HFFc6 (cell line): ENCODE data around the gene ADAP2. TPM values are rescaled to one million over a fixed set of nuclear protein-coding genes. Genes with fewer than 3 reads are reported as not detected.

Experiments
- DNase-seq: peaks from one replicate; pipeline ENCODE4 v3.0.0-alpha.2; 2018
- H3K27ac Mint-ChIP-seq: 2 replicates; pipeline ENCODE4 v1.8.0; 2020; ENCODE audit warnings: mild to moderate bottlenecking, mixed read lengths
- H3K27me3 Mint-ChIP-seq: 2 replicates; pipeline ENCODE4 v1.8.0; 2021; ENCODE audit warnings: mild to moderate bottlenecking, moderate library complexity, mixed read lengths; ENCODE audit not compliant: insufficient read depth
- H3K36me3 Mint-ChIP-seq: 2 replicates; pipeline ENCODE4 v1.8.0; 2021; ENCODE audit warnings: low read depth, mixed read lengths
- H3K4me1 Mint-ChIP-seq: 2 replicates; pipeline ENCODE4 v1.8.0; 2020; ENCODE audit warnings: low read depth, mixed read lengths
- H3K4me3 Mint-ChIP-seq: 2 replicates; pipeline ENCODE4 v1.8.0; 2020; ENCODE audit warnings: mild to moderate bottlenecking, moderate library complexity, mixed read lengths
- H3K9me3 Mint-ChIP-seq: 2 replicates; pipeline ENCODE4 v1.8.0; 2020; ENCODE audit warnings: mild to moderate bottlenecking, mixed read lengths
- CTCF ChIP-seq: fragments of 200-600 bp; sonication (generic); IDR thresholded peaks from 2 replicates; pipeline ENCODE4 v1.5.0; 2021; ENCODE audit warnings: antibody characterized with exemption, mild to moderate bottlenecking
- total RNA-seq, 6 experiments: library from RNA; stranded (reverse); fragmentation: NEBNext Ultra II Directional; extraction: Animal tissue kit (Norgen Biotek cat#: 25700); gene quantifications; 2 replicates in 1 of 6; 3 replicates in 5 of 6; pipeline ENCODE4 v1.2.3, GENCODE V29; 2021

Gene ADAP2
- total RNA-seq, 6 experiments from 2014 or later, result 0.12 to 0.61 (median 0.37) TPM

- Mint-ChIP-seq H3K9me3 (no peaks in the 10 kb centered on the region), H3K4me3 (peak overlapping the region; percentile 84), H3K4me1 (peaks cover 56% of the 10 kb centered on the region), H3K27ac (peak overlapping the region; percentile 76), H3K27me3 (no peaks in the 10 kb centered on the region; the same call in 1 of the 2 replicates), H3K36me3 (peaks cover 36% of the 10 kb centered on the region)
- peak; percentile 46 for DNase-seq
- no peak for TF ChIP-seq CTCF
These were observed 86.8 kb downstream of the ADAP2 start for GRCh38 chr17:31008374-31009041.

Other genes starting within 250 kb of the ADAP2 start
- gene CRLF3, start 97.3 kb upstream of the ADAP2 start, total RNA-seq, result 10 to 100 TPM; 11.6 to 13.4 (median 12.1) TPM
- gene ATAD5, start 90.0 kb upstream of the ADAP2 start, total RNA-seq, result 1 to 10 TPM; 2.2 to 4.7 (median 4.0) TPM
- gene TEFM, start 15.7 kb upstream of the ADAP2 start, total RNA-seq, result 10 to 100 TPM; 12.7 to 14.5 (median 13.5) TPM
- 10 to 100 TPM; 10.4 to 12.1 (median 11.8) TPM for gene RNF135, start 49.1 kb downstream of the ADAP2 start, total RNA-seq
- gene NF1, start 173.0 kb downstream of the ADAP2 start, total RNA-seq, result 10 to 100 TPM; 45.0 to 62.6 (median 54.0) TPM